ENCODE results near the gene PRDM15.

PRDM15 gene

GRCh38 chr21:41879190-41879998, at the start of gene PRDM15:
Gene PRDM15 (minus strand): TSS chr21:41879344. CDS start chr21:41860363, 18,981 bp downstream.
- peak; percentile 90 for DNase-seq (ENCODE audit: low read depth, low spot score)

GRCh38 chr21:41928621-41929220, 49.6 kb upstream of the PRDM15 start:
- no peak for DNase-seq (ENCODE audit: low read depth, low spot score)

- no peak for DNase-seq (ENCODE audit: low read depth, low spot score)
These were observed 48.7 kb upstream of the PRDM15 start for GRCh38 chr21:41927727-41928409.

GRCh38 chr21:41926807-41927171, 47.6 kb upstream of the PRDM15 start:
- DNase-seq (ENCODE audit: low read depth, low spot score), result no peak

- DNase-seq (ENCODE audit: low read depth, low spot score), result peak; percentile 64
These were observed 47.1 kb upstream of the PRDM15 start for GRCh38 chr21:41926117-41926806.

GRCh38 chr21:41925767-41926116, 46.6 kb upstream of the PRDM15 start:
- DNase-seq (ENCODE audit: low read depth, low spot score), result no peak

- peak; percentile 14 for DNase-seq (ENCODE audit: low read depth, low spot score)
These were observed 45.2 kb upstream of the PRDM15 start for GRCh38 chr21:41924368-41924754.

- peak; percentile 34 for DNase-seq (ENCODE audit: low read depth, low spot score)
These were observed 44.7 kb upstream of the PRDM15 start for GRCh38 chr21:41923631-41924367.

- no peak for DNase-seq (ENCODE audit: low read depth, low spot score)
These were observed 44.0 kb upstream of the PRDM15 start for GRCh38 chr21:41923186-41923585.

GRCh38 chr21:41921021-41921420, 41.9 kb upstream of the PRDM15 start:
- DNase-seq (ENCODE audit: low read depth, low spot score), result no peak

- DNase-seq (ENCODE audit: low read depth, low spot score), result no peak
These were observed 41.3 kb upstream of the PRDM15 start for GRCh38 chr21:41920476-41920875.

- no peak for DNase-seq (ENCODE audit: low read depth, low spot score)
These were observed 40.7 kb upstream of the PRDM15 start for GRCh38 chr21:41919666-41920398.

- DNase-seq (ENCODE audit: low read depth, low spot score), result no peak
These were observed 39.6 kb upstream of the PRDM15 start for GRCh38 chr21:41918561-41919358.

GRCh38 chr21:41917531-41917930, 38.4 kb upstream of the PRDM15 start:
- DNase-seq (ENCODE audit: low read depth, low spot score), result no peak

GRCh38 chr21:41916888-41917433, 37.8 kb upstream of the PRDM15 start:
- no peak for DNase-seq (ENCODE audit: low read depth, low spot score)

GRCh38 chr21:41914965-41915364, 35.8 kb upstream of the PRDM15 start:
- no peak for DNase-seq (ENCODE audit: low read depth, low spot score)

GRCh38 chr21:41914358-41914757, 35.2 kb upstream of the PRDM15 start:
- DNase-seq (ENCODE audit: low read depth, low spot score), result no peak

GRCh38 chr21:41913230-41913629, 34.1 kb upstream of the PRDM15 start:
- no peak for DNase-seq (ENCODE audit: low read depth, low spot score)

GRCh38 chr21:41908829-41909228, 29.7 kb upstream of the PRDM15 start:
- DNase-seq (ENCODE audit: low read depth, low spot score), result no peak
